HCT116 (cell line): ENCODE results near the gene FSIP1. TPM values are rescaled to one million over a fixed set of nuclear protein-coding genes. Genes with fewer than 3 reads are reported as not detected.
"Not testable (repeated sequence)": the region's sequence is repeated elsewhere in the genome, so short reads cannot be mapped to it uniquely, and the experiment has no call there.

ENCODE experiments used
- ATAC-seq: fragments of 200-7000 bp; cut with Tn5 transposase; 2 replicates; pipeline ENCODE4 v1.9.1; 2020; ENCODE audit warnings: mild to moderate bottlenecking, moderate library complexity
- BruUV-seq: library from RNA; stranded (reverse); fragments of 400-500 nt; replicated peaks from 2 replicates; lab custom pipeline; 2021; lab: Mats Ljungman, UMichigan
- CTCF ChIA-PET: fragments of 300-600 bp; sonication (Branson Sonifier 250); formaldehyde crosslinking; loops from one replicate; lab custom pipeline; 2021; ENCODE audit warnings: antibody characterized with exemption; lab: Charles Lee
- POLR2A ChIA-PET: fragments of 300-600, 350-600 bp; sonication (Branson Sonifier 250); formaldehyde crosslinking; loops from one replicate; lab custom pipeline; 2021; ENCODE audit warnings: antibody characterized with exemption; lab: Charles Lee
- RAD21 ChIA-PET, 2 experiments: fragments of 300-600 bp; sonication (Branson Sonifier 250); formaldehyde crosslinking; loops; one replicate each; lab custom pipeline; 2023; ENCODE audit warnings: low total read pairs in 2 of 2; ENCODE audit not compliant: uncharacterized antibody in 2 of 2, unreplicated experiment in 2 of 2, low non-redundant PET in 1 of 2; lab: Charles Lee
- DNase-seq: peaks from one replicate; pipeline ENCODE4 v3.0.0-alpha.2; 2010; ENCODE audit warnings: low read depth, low spot score
- H2AFZ ChIP-seq: fragments of 200-600 bp; shearing (Covaris generic), sonication (generic); 2 replicates; pipeline ENCODE4 v1.6.1; 2017; ENCODE audit warnings: low read depth, mixed run types, mixed read lengths, antibody characterized with exemption, low read length; ENCODE audit not compliant: poor library complexity, severe bottlenecking
- H3K27ac ChIP-seq: 2 replicates; pipeline ENCODE4 v1.5.1; 2012; ENCODE audit warnings: low read depth, low read length
- H3K27me3 ChIP-seq: fragments of 200-600 bp; sonication (generic); 2 replicates; pipeline ENCODE4 v1.6.1; 2016; ENCODE audit warnings: mixed run types, low read length, mixed read lengths; ENCODE audit not compliant: insufficient read depth
- H3K36me3 ChIP-seq, 2 experiments: fragments of 200-500 bp in 1 of 2; fragments of 200-600 bp in 1 of 2; sonication (Bioruptor generic) in 1 of 2; sonication (generic) in 1 of 2; 2 replicates each; pipeline versions ENCODE4 v1.5.1 to v1.6.1; 2014 to 2016; ENCODE audit warnings: low read length in 2 of 2, inconsistent platforms in 1 of 2, mixed read lengths in 1 of 2, mixed run types in 1 of 2; ENCODE audit not compliant: insufficient read depth in 2 of 2, control insufficient read depth in 1 of 2
- H3K4me1 ChIP-seq, 2 experiments: fragments of 200-600 bp in 1 of 2; sonication (generic) in 1 of 2; 2 replicates each; pipeline versions ENCODE4 v1.5.1 to v1.6.1; 2012 to 2017; ENCODE audit warnings: low read length in 2 of 2, inconsistent platforms in 1 of 2, mild to moderate bottlenecking in 1 of 2, mixed read lengths in 1 of 2, mixed run types in 1 of 2, moderate library complexity in 1 of 2; ENCODE audit not compliant: insufficient read depth in 2 of 2, control insufficient read depth in 1 of 2
- H3K4me2 ChIP-seq: fragments of 200-600 bp; sonication (generic); 2 replicates; pipeline ENCODE4 v1.6.1; 2017; ENCODE audit warnings: mixed run types, low read length, mixed read lengths
- H3K4me3 ChIP-seq, 2 experiments: fragments of 200-600 bp in 1 of 2; sonication (generic) in 1 of 2; replicated peaks in 1 of 2; 2 replicates each; pipeline ENCODE4 v1.5.1; 2011 to 2016; ENCODE audit warnings: low read length in 2 of 2, control low read depth in 1 of 2, low read depth in 1 of 2, mild to moderate bottlenecking in 1 of 2, mixed read lengths in 1 of 2, mixed run types in 1 of 2
- H3K79me2 ChIP-seq: fragments of 200-600 bp; sonication (generic); 2 replicates; pipeline ENCODE4 v1.6.1; 2017; ENCODE audit warnings: mild to moderate bottlenecking, mixed run types, low read length, moderate library complexity, mixed read lengths; ENCODE audit not compliant: insufficient read depth
- H3K9ac ChIP-seq: fragments of 200-600 bp; sonication (generic); 2 replicates; pipeline ENCODE4 v1.6.1; 2016; ENCODE audit warnings: low read length, mixed read lengths
- H3K9me2 ChIP-seq: fragments of 200-600 bp; sonication (generic), shearing (Covaris generic); 2 replicates; pipeline ENCODE4 v1.6.1; 2017; ENCODE audit warnings: mixed run types, mild to moderate bottlenecking, moderate library complexity; ENCODE audit not compliant: insufficient read depth
- H3K9me3 ChIP-seq, 2 experiments: fragments of 200-500 bp in 1 of 2; fragments of 200-600 bp in 1 of 2; sonication (Bioruptor generic) in 1 of 2; sonication (generic) in 1 of 2; 2 replicates each; pipeline ENCODE4 v1.6.1; 2014 to 2017; ENCODE audit warnings: low read length in 2 of 2, mixed read lengths in 2 of 2, inconsistent platforms in 1 of 2, low read depth in 1 of 2, mild to moderate bottlenecking in 1 of 2, mixed run types in 1 of 2, moderate library complexity in 1 of 2; ENCODE audit not compliant: control insufficient read depth in 1 of 2, insufficient read depth in 1 of 2
- H4K20me1 ChIP-seq: fragments of 200-600 bp; sonication (generic), shearing (Covaris generic); 2 replicates; pipeline ENCODE4 v1.6.1; 2017; ENCODE audit warnings: mixed run types, mild to moderate bottlenecking, moderate library complexity; ENCODE audit not compliant: insufficient read depth
- CBX3 ChIP-seq: IDR thresholded peaks from 2 replicates; pipeline ENCODE4 v1.6.1; 2012; ENCODE audit warnings: low read depth
- CEBPB ChIP-seq: IDR thresholded peaks from 2 replicates; pipeline ENCODE4 v1.6.1; 2012; ENCODE audit warnings: low read depth
- FOSL1 ChIP-seq: IDR thresholded peaks from 2 replicates; pipeline ENCODE4 v1.6.1; 2012; ENCODE audit warnings: low read depth
- POLR2A ChIP-seq: IDR thresholded peaks from 2 replicates; pipeline ENCODE4 v1.7.0; 2011; ENCODE audit warnings: borderline replicate concordance; ENCODE audit not compliant: insufficient read depth, insufficient read length; ENCODE audit errors: extremely low read depth
- SIN3A ChIP-seq: IDR thresholded peaks from 2 replicates; pipeline ENCODE4 v1.6.1; 2012; ENCODE audit warnings: low read depth
- SP1 ChIP-seq: IDR thresholded peaks from 2 replicates; pipeline ENCODE4 v1.6.1; 2012; ENCODE audit warnings: low read depth
- SRF ChIP-seq: IDR thresholded peaks from 2 replicates; pipeline ENCODE4 v1.6.1; 2012; ENCODE audit warnings: low read depth
- ZFX ChIP-seq: fragments of 450-650 bp; IDR thresholded peaks from 2 replicates; pipeline ENCODE4 v1.6.1; 2017
- ZNF274 ChIP-seq: fragments of 200-500 bp; sonication (Bioruptor generic); IDR thresholded peaks from 2 replicates; pipeline ENCODE4 v1.6.1; 2014; ENCODE audit warnings: mild to moderate bottlenecking, low read depth, low read length, inconsistent platforms
- intact Hi-C: fragments of 100-400 bp; cut with micrococcal nuclease; formaldehyde crosslinking; loops from 2 replicates; pipeline ENCODE4 v1.10.0; 2022
- total RNA-seq: library from RNA; stranded (reverse); gene quantifications from one replicate; pipeline ENCODE4 v1.2.1, GENCODE V29; 2021; ENCODE audit not compliant: unreplicated experiment
- TF ChIP-seq, protein P1 (sequence below): IDR thresholded peaks from 2 replicates; pipeline ENCODE4 v1.6.1; 2012
- TF ChIP-seq, protein P2 (sequence below), 3 experiments: fragments of 200-600 bp in 1 of 3; sonication (generic) in 1 of 3; IDR thresholded peaks in 2 of 3; conservative IDR thresholded peaks in 1 of 3; 2 replicates each; pipeline ENCODE4 v1.5.1; 2012 to 2017; ENCODE audit warnings: low read depth in 2 of 3, low read length in 2 of 3, antibody characterized with exemption in 1 of 3, borderline replicate concordance in 1 of 3, control low read depth in 1 of 3, mild to moderate bottlenecking in 1 of 3, mixed read lengths in 1 of 3, mixed run types in 1 of 3, moderate library complexity in 1 of 3; ENCODE audit not compliant: insufficient read depth in 1 of 3
- TF ChIP-seq, protein P3 (sequence below): IDR thresholded peaks from 2 replicates; pipeline ENCODE4 v1.6.1; 2012; ENCODE audit warnings: low read depth

The FSIP1 gene
- total RNA-seq, 1 experiment from 2014 or later: 0.42 TPM

DNA sequence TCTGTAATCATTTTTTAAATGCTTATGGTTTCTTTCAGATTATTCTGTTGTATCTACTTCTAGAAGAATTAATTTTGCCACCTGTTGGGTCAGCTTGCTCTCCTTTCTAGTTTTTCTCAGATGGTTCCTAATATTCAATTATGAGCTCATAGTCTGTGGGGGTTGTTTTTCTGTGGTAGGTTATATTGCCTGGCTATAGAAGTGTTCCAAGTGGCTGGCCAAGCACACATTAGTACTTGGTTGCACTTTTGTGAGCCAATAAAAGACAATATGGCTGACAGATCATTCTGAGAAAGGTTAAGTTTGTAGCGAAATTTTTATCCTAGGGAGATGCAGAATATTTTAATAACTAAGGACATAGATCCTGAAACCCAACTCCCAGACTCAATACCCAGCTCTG, 31.8 kb upstream of the FSIP1 start:
- DNase-seq (no peak), ATAC-seq (no peak)
- Histone ChIP-seq H3K36me3 (no peaks in the 10 kb centered on the region), H3K9me3 (no peaks in the 10 kb centered on the region), H4K20me1 (no peaks in the 10 kb centered on the region), H3K9ac (no peak overlapping the region), H3K4me2 (no peak overlapping the region), H3K4me3 (no peak overlapping the region), H3K27me3 (no peaks in the 10 kb centered on the region), H2AFZ (no peak overlapping the region), H3K27ac (no peak overlapping the region), H3K4me1 (no peaks in the 10 kb centered on the region), H3K9me2 (no peaks in the 10 kb centered on the region; the same call in 1 of the 2 replicates), H3K79me2 (no peaks in the 10 kb centered on the region)
- intact Hi-C loops: no loop called here
- ChIA-PET CTCF (no interaction called here), RAD21 (no interaction called here), POLR2A (no interaction called here)
- no peak for TF ChIP-seq SIN3A
- TF ChIP-seq ZNF274: no peak
- TF ChIP-seq CEBPB: no peak
- no peak for TF ChIP-seq SP1
- TF ChIP-seq CBX3: no peak
- no peak for TF ChIP-seq ZFX
- no peak for TF ChIP-seq POLR2A
- TF ChIP-seq, protein P1, sequence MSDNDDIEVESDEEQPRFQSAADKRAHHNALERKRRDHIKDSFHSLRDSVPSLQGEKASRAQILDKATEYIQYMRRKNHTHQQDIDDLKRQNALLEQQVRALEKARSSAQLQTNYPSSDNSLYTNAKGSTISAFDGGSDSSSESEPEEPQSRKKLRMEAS: no peak
- no peak for TF ChIP-seq FOSL1
- TF ChIP-seq SRF: no peak
- TF ChIP-seq, protein P2, sequence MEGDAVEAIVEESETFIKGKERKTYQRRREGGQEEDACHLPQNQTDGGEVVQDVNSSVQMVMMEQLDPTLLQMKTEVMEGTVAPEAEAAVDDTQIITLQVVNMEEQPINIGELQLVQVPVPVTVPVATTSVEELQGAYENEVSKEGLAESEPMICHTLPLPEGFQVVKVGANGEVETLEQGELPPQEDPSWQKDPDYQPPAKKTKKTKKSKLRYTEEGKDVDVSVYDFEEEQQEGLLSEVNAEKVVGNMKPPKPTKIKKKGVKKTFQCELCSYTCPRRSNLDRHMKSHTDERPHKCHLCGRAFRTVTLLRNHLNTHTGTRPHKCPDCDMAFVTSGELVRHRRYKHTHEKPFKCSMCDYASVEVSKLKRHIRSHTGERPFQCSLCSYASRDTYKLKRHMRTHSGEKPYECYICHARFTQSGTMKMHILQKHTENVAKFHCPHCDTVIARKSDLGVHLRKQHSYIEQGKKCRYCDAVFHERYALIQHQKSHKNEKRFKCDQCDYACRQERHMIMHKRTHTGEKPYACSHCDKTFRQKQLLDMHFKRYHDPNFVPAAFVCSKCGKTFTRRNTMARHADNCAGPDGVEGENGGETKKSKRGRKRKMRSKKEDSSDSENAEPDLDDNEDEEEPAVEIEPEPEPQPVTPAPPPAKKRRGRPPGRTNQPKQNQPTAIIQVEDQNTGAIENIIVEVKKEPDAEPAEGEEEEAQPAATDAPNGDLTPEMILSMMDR (IDR thresholded peaks at IDR 0.05 in 2 of 3, conservative IDR thresholded peaks at IDR 0.05 in 1 of 3; ENCODE audit: borderline replicate concordance in 1 of 3, insufficient read depth in 1 of 3, low read depth in 2 of 3, low read length in 2 of 3): no peak
- TF ChIP-seq, protein P3, sequence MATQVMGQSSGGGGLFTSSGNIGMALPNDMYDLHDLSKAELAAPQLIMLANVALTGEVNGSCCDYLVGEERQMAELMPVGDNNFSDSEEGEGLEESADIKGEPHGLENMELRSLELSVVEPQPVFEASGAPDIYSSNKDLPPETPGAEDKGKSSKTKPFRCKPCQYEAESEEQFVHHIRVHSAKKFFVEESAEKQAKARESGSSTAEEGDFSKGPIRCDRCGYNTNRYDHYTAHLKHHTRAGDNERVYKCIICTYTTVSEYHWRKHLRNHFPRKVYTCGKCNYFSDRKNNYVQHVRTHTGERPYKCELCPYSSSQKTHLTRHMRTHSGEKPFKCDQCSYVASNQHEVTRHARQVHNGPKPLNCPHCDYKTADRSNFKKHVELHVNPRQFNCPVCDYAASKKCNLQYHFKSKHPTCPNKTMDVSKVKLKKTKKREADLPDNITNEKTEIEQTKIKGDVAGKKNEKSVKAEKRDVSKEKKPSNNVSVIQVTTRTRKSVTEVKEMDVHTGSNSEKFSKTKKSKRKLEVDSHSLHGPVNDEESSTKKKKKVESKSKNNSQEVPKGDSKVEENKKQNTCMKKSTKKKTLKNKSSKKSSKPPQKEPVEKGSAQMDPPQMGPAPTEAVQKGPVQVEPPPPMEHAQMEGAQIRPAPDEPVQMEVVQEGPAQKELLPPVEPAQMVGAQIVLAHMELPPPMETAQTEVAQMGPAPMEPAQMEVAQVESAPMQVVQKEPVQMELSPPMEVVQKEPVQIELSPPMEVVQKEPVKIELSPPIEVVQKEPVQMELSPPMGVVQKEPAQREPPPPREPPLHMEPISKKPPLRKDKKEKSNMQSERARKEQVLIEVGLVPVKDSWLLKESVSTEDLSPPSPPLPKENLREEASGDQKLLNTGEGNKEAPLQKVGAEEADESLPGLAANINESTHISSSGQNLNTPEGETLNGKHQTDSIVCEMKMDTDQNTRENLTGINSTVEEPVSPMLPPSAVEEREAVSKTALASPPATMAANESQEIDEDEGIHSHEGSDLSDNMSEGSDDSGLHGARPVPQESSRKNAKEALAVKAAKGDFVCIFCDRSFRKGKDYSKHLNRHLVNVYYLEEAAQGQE: no peak
- no TSS peak for BruUV-seq

DNA sequence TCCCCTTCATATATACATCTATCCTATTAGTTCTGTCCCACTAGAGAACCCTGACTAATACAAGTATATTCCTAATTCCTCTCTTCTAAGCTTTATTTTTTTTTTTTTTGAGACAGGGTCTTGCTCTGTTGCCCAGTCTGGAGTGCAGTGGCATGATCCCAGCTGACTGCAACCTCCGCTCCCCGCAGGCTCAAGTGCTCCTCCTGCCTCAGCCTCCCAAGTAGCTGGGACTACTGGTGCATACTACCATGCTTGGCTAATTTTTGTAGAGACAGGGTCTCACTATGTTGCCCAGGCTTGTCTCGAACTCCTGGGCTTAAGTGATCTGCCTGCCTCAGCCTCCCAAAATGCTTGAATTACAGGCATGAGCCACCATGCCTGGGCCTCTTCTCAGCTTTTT, 30.0 kb upstream of the FSIP1 start:
- H3K79me2 ChIP-seq, POLR2A ChIA-PET, DNase-seq, ATAC-seq, H3K4me1 ChIP-seq, intact Hi-C loops, H3K9ac ChIP-seq, H3K9me2 ChIP-seq, H3K4me3 ChIP-seq, H4K20me1 ChIP-seq, RAD21 ChIA-PET, CTCF ChIA-PET, H3K4me2 ChIP-seq, H3K27ac ChIP-seq, BruUV-seq, H3K27me3 ChIP-seq, H3K36me3 ChIP-seq, H3K9me3 ChIP-seq, H2AFZ ChIP-seq: not testable (repeated sequence)
